HFFc6 (cell line): ENCODE measurements around the gene BSPRY. TPM values are rescaled to one million over a fixed set of nuclear protein-coding genes. Genes with fewer than 3 reads are reported as not detected.
A peak's percentile ranks its signal among the peaks of the same experiment; 100 is the strongest.
"Not testable (repeated sequence)": the region's sequence is repeated elsewhere in the genome, so short reads cannot be mapped to it uniquely, and the experiment has no call there.

Source experiments
- DNase-seq: peaks from one replicate; pipeline ENCODE4 v3.0.0-alpha.2; 2018
- H3K27ac Mint-ChIP-seq: 2 replicates; pipeline ENCODE4 v1.8.0; 2020; ENCODE audit warnings: mild to moderate bottlenecking, mixed read lengths
- H3K27me3 Mint-ChIP-seq: 2 replicates; pipeline ENCODE4 v1.8.0; 2021; ENCODE audit warnings: mild to moderate bottlenecking, moderate library complexity, mixed read lengths; ENCODE audit not compliant: insufficient read depth
- H3K36me3 Mint-ChIP-seq: 2 replicates; pipeline ENCODE4 v1.8.0; 2021; ENCODE audit warnings: low read depth, mixed read lengths
- H3K4me1 Mint-ChIP-seq: 2 replicates; pipeline ENCODE4 v1.8.0; 2020; ENCODE audit warnings: low read depth, mixed read lengths
- H3K4me3 Mint-ChIP-seq: 2 replicates; pipeline ENCODE4 v1.8.0; 2020; ENCODE audit warnings: mild to moderate bottlenecking, moderate library complexity, mixed read lengths
- H3K9me3 Mint-ChIP-seq: 2 replicates; pipeline ENCODE4 v1.8.0; 2020; ENCODE audit warnings: mild to moderate bottlenecking, mixed read lengths
- total RNA-seq, 6 experiments: library from RNA; stranded (reverse); fragmentation: NEBNext Ultra II Directional; extraction: Animal tissue kit (Norgen Biotek cat#: 25700); gene quantifications; 2 replicates in 1 of 6; 3 replicates in 5 of 6; pipeline ENCODE4 v1.2.3, GENCODE V29; 2021
- TF ChIP-seq, protein P1 (sequence below): fragments of 200-600 bp; sonication (generic); IDR thresholded peaks from 2 replicates; pipeline ENCODE4 v1.5.0; 2021; ENCODE audit warnings: antibody characterized with exemption, mild to moderate bottlenecking

BSPRY gene
- total RNA-seq, 6 experiments from 2014 or later, result not detected

DNA sequence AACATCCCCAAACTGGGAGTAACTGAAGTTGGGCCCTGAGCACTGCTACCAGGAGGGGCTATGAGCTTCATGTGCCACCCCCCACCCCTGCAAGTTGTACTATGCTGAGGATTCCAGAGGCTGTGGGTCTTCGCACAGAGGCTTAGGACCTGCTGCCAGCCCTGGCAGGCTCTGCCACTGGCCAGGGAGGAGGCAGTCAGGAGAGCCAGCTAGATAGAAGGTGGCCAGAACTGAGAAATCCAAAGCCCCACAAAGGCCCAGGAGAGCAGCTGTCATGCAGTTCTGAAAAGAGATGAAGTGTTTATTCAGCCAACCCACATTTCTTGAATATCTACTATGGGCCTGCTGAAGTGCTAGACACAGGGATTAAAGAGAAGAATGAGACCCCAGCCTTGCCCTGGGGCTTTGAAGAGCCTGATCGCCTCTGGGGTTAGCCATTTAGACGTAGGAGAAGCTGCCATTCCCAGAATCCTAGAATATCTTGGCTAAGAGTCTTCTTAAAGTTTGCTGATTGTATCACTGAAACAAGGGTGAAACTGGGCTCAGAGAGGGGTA, 50.4 kb downstream of the BSPRY start:
- 0 out of 2 replicates have a peak overlapping the region, but pooled peaks have one; percentile 21 for H3K27ac Mint-ChIP-seq
- peak overlapping the region; percentile 96 for H3K4me3 Mint-ChIP-seq
- no peak for DNase-seq
- peaks cover 40% of the 10 kb centered on the region for H3K4me1 Mint-ChIP-seq
- no peaks in the 10 kb centered on the region for H3K36me3 Mint-ChIP-seq
- H3K9me3 Mint-ChIP-seq, result no peaks in the 10 kb centered on the region
- TF ChIP-seq, protein P1, sequence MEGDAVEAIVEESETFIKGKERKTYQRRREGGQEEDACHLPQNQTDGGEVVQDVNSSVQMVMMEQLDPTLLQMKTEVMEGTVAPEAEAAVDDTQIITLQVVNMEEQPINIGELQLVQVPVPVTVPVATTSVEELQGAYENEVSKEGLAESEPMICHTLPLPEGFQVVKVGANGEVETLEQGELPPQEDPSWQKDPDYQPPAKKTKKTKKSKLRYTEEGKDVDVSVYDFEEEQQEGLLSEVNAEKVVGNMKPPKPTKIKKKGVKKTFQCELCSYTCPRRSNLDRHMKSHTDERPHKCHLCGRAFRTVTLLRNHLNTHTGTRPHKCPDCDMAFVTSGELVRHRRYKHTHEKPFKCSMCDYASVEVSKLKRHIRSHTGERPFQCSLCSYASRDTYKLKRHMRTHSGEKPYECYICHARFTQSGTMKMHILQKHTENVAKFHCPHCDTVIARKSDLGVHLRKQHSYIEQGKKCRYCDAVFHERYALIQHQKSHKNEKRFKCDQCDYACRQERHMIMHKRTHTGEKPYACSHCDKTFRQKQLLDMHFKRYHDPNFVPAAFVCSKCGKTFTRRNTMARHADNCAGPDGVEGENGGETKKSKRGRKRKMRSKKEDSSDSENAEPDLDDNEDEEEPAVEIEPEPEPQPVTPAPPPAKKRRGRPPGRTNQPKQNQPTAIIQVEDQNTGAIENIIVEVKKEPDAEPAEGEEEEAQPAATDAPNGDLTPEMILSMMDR, result no peak
- no peaks in the 10 kb centered on the region for H3K27me3 Mint-ChIP-seq

GRCh38 chr9:113401027-113401792, 51.9 kb downstream of the BSPRY start, which contains the start of gene ALAD:
Gene ALAD, minus strand, starts transcription at chr9:113401284. Its CDS starts 7,725 bp downstream, at chr9:113393559.
- Mint-ChIP-seq H3K36me3 (no peaks in the 10 kb centered on the region), H3K9me3 (no peaks in the 10 kb centered on the region), H3K4me1 (peaks cover 40% of the 10 kb centered on the region), H3K27ac (peak within 1 kb of the TSS; percentile 77), H3K4me3 (peak within 1 kb of the TSS; percentile 96), H3K27me3 (no peaks in the 10 kb centered on the region)
- peak; percentile 97 for DNase-seq
- TF ChIP-seq, protein P1, result peak; percentile 96

- TF ChIP-seq, protein P1, result no peak
- no peaks in the 10 kb centered on the region for H3K27me3 Mint-ChIP-seq
- H3K9me3 Mint-ChIP-seq, result no peaks in the 10 kb centered on the region
- H3K4me3 Mint-ChIP-seq, result no peak overlapping the region
- no peak for DNase-seq
- no peak overlapping the region for H3K27ac Mint-ChIP-seq
- H3K4me1 Mint-ChIP-seq, result peaks cover 44% of the 10 kb centered on the region
- peaks cover 13% of the 10 kb centered on the region for H3K36me3 Mint-ChIP-seq
Observed at GRCh38 chr9:113403646-113404045, 54.3 kb downstream of the BSPRY start.

- not testable (repeated sequence) for H3K27ac Mint-ChIP-seq, H3K4me3 Mint-ChIP-seq, H3K27me3 Mint-ChIP-seq, H3K9me3 Mint-ChIP-seq, DNase-seq
- peaks cover 38% of the 10 kb centered on the region for H3K4me1 Mint-ChIP-seq
- H3K36me3 Mint-ChIP-seq, result peaks cover 24% of the 10 kb centered on the region
Observed at GRCh38 chr9:113406353-113406752, 57.0 kb downstream of the BSPRY start.

GRCh38 chr9:113406873-113407511, 57.7 kb downstream of the BSPRY start:
- peak; percentile 74 for DNase-seq
- H3K4me1 Mint-ChIP-seq, result peaks cover 32% of the 10 kb centered on the region
- peaks cover 24% of the 10 kb centered on the region for H3K36me3 Mint-ChIP-seq
- not testable (repeated sequence) for H3K9me3 Mint-ChIP-seq, H3K4me3 Mint-ChIP-seq, H3K27me3 Mint-ChIP-seq
- TF ChIP-seq, protein P1, result peak; percentile 88
- H3K27ac Mint-ChIP-seq, result peak overlapping the region; percentile 47; the same call in 1 of the 2 replicates

- Mint-ChIP-seq H3K27me3 (peaks cover 1% of the 10 kb centered on the region; the same call in 1 of the 2 replicates), H3K4me3 (peak overlapping the region; percentile 95), H3K27ac (peak overlapping the region; percentile 99), H3K36me3 (peaks cover 24% of the 10 kb centered on the region), H3K4me1 (peaks cover 32% of the 10 kb centered on the region), H3K9me3 (no peaks in the 10 kb centered on the region)
- DNase-seq, result no peak
- TF ChIP-seq, protein P1, result no peak
Observed at GRCh38 chr9:113409481-113409880, 60.1 kb downstream of the BSPRY start.
